HEK293 (cell line): Measurements from ENCODE around the gene SLC43A1.

Source experiments
- CTCF ChIA-PET: fragments of 350-600 bp; formaldehyde crosslinking; extraction: SDS; loops from one replicate; lab custom pipeline; 2021; ENCODE audit warnings: antibody characterized with exemption; lab: Yijun Ruan, JAX
- POLR2A ChIA-PET: fragments of 300-600 bp; formaldehyde crosslinking; extraction: SDS; loops from one replicate; lab custom pipeline; 2020; ENCODE audit warnings: antibody characterized with exemption, inconsistent platforms; lab: Yijun Ruan, JAX
- H3K27ac ChIP-seq: fragments of 200-500 bp; sonication (Bioruptor generic); 2 replicates; pipeline ENCODE4 v1.5.1; 2014; ENCODE audit warnings: low read depth, low read length, control low read depth, inconsistent platforms; ENCODE audit errors: extremely low read depth
- H3K36me3 ChIP-seq, 2 experiments: fragments of 200-500 bp in 1 of 2; sonication (Bioruptor generic) in 1 of 2; 1 replicate in 1 of 2; 2 replicates in 1 of 2; pipeline ENCODE4 v1.5.1; 2014 to 2017; ENCODE audit warnings: inconsistent platforms in 2 of 2, low read length in 2 of 2; ENCODE audit not compliant: control insufficient read depth in 2 of 2, insufficient read depth in 1 of 2
- H3K4me1 ChIP-seq: fragments of 200-500 bp; sonication (Bioruptor generic); 2 replicates; pipeline ENCODE4 v1.5.1; 2014; ENCODE audit warnings: mild to moderate bottlenecking, low read length, inconsistent platforms; ENCODE audit not compliant: control insufficient read depth, insufficient read depth
- H3K4me3 ChIP-seq: 2 replicates; pipeline ENCODE4 v1.5.1; 2011; ENCODE audit warnings: low read depth, mild to moderate bottlenecking, control low read depth, low read length, moderate library complexity
- H3K9me3 ChIP-seq: fragments of 200-500 bp; sonication (Bioruptor generic); 2 replicates; pipeline ENCODE4 v1.5.1; 2014; ENCODE audit warnings: low read depth, low read length, inconsistent platforms; ENCODE audit not compliant: control insufficient read depth, insufficient read depth
- EGR2 ChIP-seq: fragments of 450-650 bp; formaldehyde crosslinking; IDR thresholded peaks from 2 replicates; pipeline ENCODE4 v1.5.1; 2016; ENCODE audit warnings: low read depth, missing biosample characterization, missing genetic modification characterization
- GLIS1 ChIP-seq: fragments of 450-650 bp; formaldehyde crosslinking; IDR thresholded peaks from 2 replicates; pipeline ENCODE4 v1.5.1; 2016; ENCODE audit warnings: missing biosample characterization, missing genetic modification characterization
- GLIS2 ChIP-seq: fragments of 450-650 bp; formaldehyde crosslinking; IDR thresholded peaks from 2 replicates; pipeline ENCODE4 v1.5.1; 2016; ENCODE audit warnings: missing biosample characterization, missing genetic modification characterization
- KLF1 ChIP-seq: fragments of 450-650 bp; formaldehyde crosslinking; IDR thresholded peaks from 2 replicates; pipeline ENCODE4 v1.5.1; 2016; ENCODE audit warnings: missing biosample characterization, missing genetic modification characterization
- KLF8 ChIP-seq: fragments of 450-650 bp; formaldehyde crosslinking; IDR thresholded peaks from 2 replicates; pipeline ENCODE4 v1.5.1; 2016; ENCODE audit warnings: missing biosample characterization, missing genetic modification characterization
- KLF9 ChIP-seq: fragments of 450-650 bp; formaldehyde crosslinking; IDR thresholded peaks from 2 replicates; pipeline ENCODE4 v1.5.1; 2016; ENCODE audit warnings: missing biosample characterization, missing genetic modification characterization, low read depth
- RBAK ChIP-seq: fragments of 450-650 bp; formaldehyde crosslinking; IDR thresholded peaks from 2 replicates; pipeline ENCODE4 v1.5.1; 2016; ENCODE audit warnings: missing biosample characterization, missing genetic modification characterization
- SALL2 ChIP-seq: fragments of 450-650 bp; formaldehyde crosslinking; IDR thresholded peaks from 2 replicates; pipeline ENCODE4 v1.5.0; 2017; ENCODE audit warnings: missing biosample characterization, mild to moderate bottlenecking, missing genetic modification characterization, borderline replicate concordance
- SP2 ChIP-seq: fragments of 450-650 bp; formaldehyde crosslinking; IDR thresholded peaks from 2 replicates; pipeline ENCODE4 v1.5.1; 2016; ENCODE audit warnings: missing biosample characterization, missing genetic modification characterization
- WT1 ChIP-seq: fragments of 450-650 bp; formaldehyde crosslinking; IDR thresholded peaks from 2 replicates; pipeline ENCODE4 v1.5.1; 2016; ENCODE audit warnings: missing biosample characterization, missing genetic modification characterization
- ZBTB20 ChIP-seq: fragments of 450-650 bp; formaldehyde crosslinking; IDR thresholded peaks from 2 replicates; pipeline ENCODE4 v1.5.1; 2016; ENCODE audit warnings: missing biosample characterization, missing genetic modification characterization
- ZFHX2 ChIP-seq: fragments of 450-650 bp; formaldehyde crosslinking; conservative IDR thresholded peaks from 2 replicates; pipeline ENCODE4 v1.5.1; 2016; ENCODE audit warnings: missing biosample characterization, missing genetic modification characterization
- ZIC2 ChIP-seq: fragments of 450-650 bp; formaldehyde crosslinking; IDR thresholded peaks from 2 replicates; pipeline ENCODE4 v1.5.1; 2016; ENCODE audit warnings: missing biosample characterization, missing genetic modification characterization
- ZNF169 ChIP-seq: fragments of 450-650 bp; formaldehyde crosslinking; IDR thresholded peaks from 2 replicates; pipeline ENCODE4 v1.5.1; 2016; ENCODE audit warnings: missing biosample characterization, missing genetic modification characterization
- ZNF174 ChIP-seq: fragments of 450-650 bp; formaldehyde crosslinking; IDR thresholded peaks from 2 replicates; pipeline ENCODE4 v1.5.0; 2017; ENCODE audit warnings: missing biosample characterization, mild to moderate bottlenecking, missing genetic modification characterization
- ZNF239 ChIP-seq: fragments of 450-650 bp; formaldehyde crosslinking; IDR thresholded peaks from 2 replicates; pipeline ENCODE4 v1.5.1; 2016; ENCODE audit warnings: missing biosample characterization, missing genetic modification characterization
- ZNF266 ChIP-seq: fragments of 450-650 bp; formaldehyde crosslinking; IDR thresholded peaks from 2 replicates; pipeline ENCODE4 v1.5.1; 2016; ENCODE audit warnings: missing biosample characterization, missing genetic modification characterization, low read depth
- ZNF302 ChIP-seq: fragments of 450-650 bp; formaldehyde crosslinking; IDR thresholded peaks from 2 replicates; pipeline ENCODE4 v1.5.1; 2016; ENCODE audit warnings: missing biosample characterization, missing genetic modification characterization, low read depth
- ZNF354C ChIP-seq: fragments of 450-650 bp; formaldehyde crosslinking; IDR thresholded peaks from 2 replicates; pipeline ENCODE4 v1.5.1; 2016; ENCODE audit warnings: missing biosample characterization, missing genetic modification characterization, low read depth, borderline replicate concordance
- ZNF426 ChIP-seq: fragments of 450-650 bp; formaldehyde crosslinking; IDR thresholded peaks from 2 replicates; pipeline ENCODE4 v1.5.1; 2017; ENCODE audit warnings: missing biosample characterization, missing genetic modification characterization, mild to moderate bottlenecking, inconsistent platforms, moderate library complexity
- ZNF510 ChIP-seq: fragments of 450-650 bp; formaldehyde crosslinking; IDR thresholded peaks from 2 replicates; pipeline ENCODE4 v1.5.1; 2018; ENCODE audit warnings: mild to moderate bottlenecking, missing genetic modification characterization, missing biosample characterization; ENCODE audit not compliant: insufficient replicate concordance
- ZNF555 ChIP-seq: fragments of 450-650 bp; formaldehyde crosslinking; conservative IDR thresholded peaks from 2 replicates; pipeline ENCODE4 v1.5.1; 2017; ENCODE audit warnings: missing biosample characterization, mild to moderate bottlenecking, missing genetic modification characterization, inconsistent platforms
- ZNF600 ChIP-seq: fragments of 450-650 bp; formaldehyde crosslinking; IDR thresholded peaks from 2 replicates; pipeline ENCODE4 v1.5.1; 2016; ENCODE audit warnings: missing biosample characterization, missing genetic modification characterization
- ZNF624 ChIP-seq: fragments of 450-650 bp; formaldehyde crosslinking; IDR thresholded peaks from 2 replicates; pipeline ENCODE4 v1.5.1; 2017; ENCODE audit warnings: missing biosample characterization, missing genetic modification characterization
- ZNF768 ChIP-seq: fragments of 450-650 bp; formaldehyde crosslinking; IDR thresholded peaks from 2 replicates; pipeline ENCODE4 v1.5.1; 2018; ENCODE audit warnings: missing biosample characterization, mild to moderate bottlenecking, missing genetic modification characterization
- TF ChIP-seq, protein P1 (sequence below): fragments of 450-650 bp; formaldehyde crosslinking; IDR thresholded peaks from 2 replicates; pipeline ENCODE4 v1.5.1; 2017; ENCODE audit warnings: missing biosample characterization, missing genetic modification characterization
- TF ChIP-seq, protein P2 (sequence below): fragments of 450-650 bp; formaldehyde crosslinking; IDR thresholded peaks from 2 replicates; pipeline ENCODE4 v1.5.1; 2016; ENCODE audit warnings: missing biosample characterization, missing genetic modification characterization, low read depth

Gene SLC43A1

DNA sequence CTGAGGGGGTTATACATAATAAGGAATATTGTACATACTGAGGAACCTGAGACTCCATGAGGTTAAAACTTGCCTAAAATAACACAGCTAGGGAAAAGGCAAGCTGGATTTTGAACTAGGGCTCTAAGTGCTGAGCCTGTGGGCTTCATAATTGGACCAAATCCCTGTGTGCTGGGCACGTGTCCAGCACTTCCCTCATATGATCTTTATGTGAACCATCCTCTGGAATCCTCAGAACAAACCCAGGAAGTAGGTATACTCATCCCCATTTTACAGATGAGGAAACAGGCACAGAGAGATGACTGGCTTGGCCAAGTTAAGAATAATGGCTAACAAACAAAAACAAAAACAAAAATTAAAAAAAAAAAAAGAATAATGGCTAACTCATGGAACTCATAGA lies 40.3 kb downstream of the SLC43A1 start:
- H3K27ac ChIP-seq: no peak overlapping the region
- peaks cover 0 to 12% of the 10 kb centered on the region in 2 experiments; a peak in 1 of 3 replicates for H3K36me3 ChIP-seq
- ChIA-PET CTCF (interaction anchor here (0.7 to 0.8 kb wide), 2 partner anchors 9 to 18 kb away, joined by 3 to 6 read pairs; no protein-coding TSS in a partner anchor), POLR2A (no interaction called here)
- no peaks in the 10 kb centered on the region for H3K4me1 ChIP-seq
- TF ChIP-seq KLF9 (no peak), ZNF510 (no peak), ZNF426 (tag by site-specific recombination) (no peak), WT1 (tag by site-specific recombination) (no peak), ZNF174 (no peak)
- H3K9me3 ChIP-seq: no peaks in the 10 kb centered on the region
- no peak overlapping the region for H3K4me3 ChIP-seq

DNA sequence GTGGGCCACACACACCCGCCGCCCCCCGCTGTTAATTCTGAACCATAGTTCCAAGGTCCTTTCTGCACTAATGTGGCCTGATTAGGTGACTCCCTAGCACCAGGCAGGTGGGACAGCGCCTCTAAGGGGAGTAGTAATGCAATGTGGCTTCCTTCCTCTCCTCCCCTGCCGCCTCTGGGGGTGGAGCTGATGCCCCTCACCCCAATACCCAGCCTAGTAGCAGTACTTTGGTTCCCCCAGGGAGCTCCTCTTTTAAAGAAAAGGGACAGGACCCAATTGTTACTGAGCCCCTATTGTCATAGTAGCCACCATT lies 40.7 kb downstream of the SLC43A1 start:
- H3K27ac ChIP-seq: no peak overlapping the region
- no peak overlapping the region for H3K4me3 ChIP-seq
- H3K36me3 ChIP-seq: peaks cover 0 to 14% of the 10 kb centered on the region in 2 experiments; a peak in 1 of 3 replicates
- ChIA-PET POLR2A (interaction anchor here (0.7 kb wide), 1 partner anchor 11 kb away, joined by 3 read pairs; no protein-coding TSS in a partner anchor), CTCF (interaction anchor here (0.7 to 0.8 kb wide), 2 partner anchors 9 to 19 kb away, joined by 3 to 6 read pairs; no protein-coding TSS in a partner anchor)
- H3K4me1 ChIP-seq: no peaks in the 10 kb centered on the region
- TF ChIP-seq SP2 (tag by site-specific recombination) (no peak), RBAK (tag by site-specific recombination) (no peak), ZNF266 (tag by site-specific recombination) (no peak), SALL2 (tag by site-specific recombination) (no peak), ZIC2 (tag by site-specific recombination) (no peak), ZNF555 (tag by site-specific recombination) (no peak), ZBTB20 (no peak), ZNF169 (no peak), KLF1 (tag by site-specific recombination) (no peak), ZNF768 (tag by site-specific recombination) (no peak)
- TF ChIP-seq, protein P1, sequence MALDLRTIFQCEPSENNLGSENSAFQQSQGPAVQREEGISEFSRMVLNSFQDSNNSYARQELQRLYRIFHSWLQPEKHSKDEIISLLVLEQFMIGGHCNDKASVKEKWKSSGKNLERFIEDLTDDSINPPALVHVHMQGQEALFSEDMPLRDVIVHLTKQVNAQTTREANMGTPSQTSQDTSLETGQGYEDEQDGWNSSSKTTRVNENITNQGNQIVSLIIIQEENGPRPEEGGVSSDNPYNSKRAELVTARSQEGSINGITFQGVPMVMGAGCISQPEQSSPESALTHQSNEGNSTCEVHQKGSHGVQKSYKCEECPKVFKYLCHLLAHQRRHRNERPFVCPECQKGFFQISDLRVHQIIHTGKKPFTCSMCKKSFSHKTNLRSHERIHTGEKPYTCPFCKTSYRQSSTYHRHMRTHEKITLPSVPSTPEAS: no peak
- TF ChIP-seq, protein P2, sequence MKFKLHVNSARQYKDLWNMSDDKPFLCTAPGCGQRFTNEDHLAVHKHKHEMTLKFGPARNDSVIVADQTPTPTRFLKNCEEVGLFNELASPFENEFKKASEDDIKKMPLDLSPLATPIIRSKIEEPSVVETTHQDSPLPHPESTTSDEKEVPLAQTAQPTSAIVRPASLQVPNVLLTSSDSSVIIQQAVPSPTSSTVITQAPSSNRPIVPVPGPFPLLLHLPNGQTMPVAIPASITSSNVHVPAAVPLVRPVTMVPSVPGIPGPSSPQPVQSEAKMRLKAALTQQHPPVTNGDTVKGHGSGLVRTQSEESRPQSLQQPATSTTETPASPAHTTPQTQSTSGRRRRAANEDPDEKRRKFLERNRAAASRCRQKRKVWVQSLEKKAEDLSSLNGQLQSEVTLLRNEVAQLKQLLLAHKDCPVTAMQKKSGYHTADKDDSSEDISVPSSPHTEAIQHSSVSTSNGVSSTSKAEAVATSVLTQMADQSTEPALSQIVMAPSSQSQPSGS (tag by site-specific recombination): no peak
- no peaks in the 10 kb centered on the region for H3K9me3 ChIP-seq

DNA sequence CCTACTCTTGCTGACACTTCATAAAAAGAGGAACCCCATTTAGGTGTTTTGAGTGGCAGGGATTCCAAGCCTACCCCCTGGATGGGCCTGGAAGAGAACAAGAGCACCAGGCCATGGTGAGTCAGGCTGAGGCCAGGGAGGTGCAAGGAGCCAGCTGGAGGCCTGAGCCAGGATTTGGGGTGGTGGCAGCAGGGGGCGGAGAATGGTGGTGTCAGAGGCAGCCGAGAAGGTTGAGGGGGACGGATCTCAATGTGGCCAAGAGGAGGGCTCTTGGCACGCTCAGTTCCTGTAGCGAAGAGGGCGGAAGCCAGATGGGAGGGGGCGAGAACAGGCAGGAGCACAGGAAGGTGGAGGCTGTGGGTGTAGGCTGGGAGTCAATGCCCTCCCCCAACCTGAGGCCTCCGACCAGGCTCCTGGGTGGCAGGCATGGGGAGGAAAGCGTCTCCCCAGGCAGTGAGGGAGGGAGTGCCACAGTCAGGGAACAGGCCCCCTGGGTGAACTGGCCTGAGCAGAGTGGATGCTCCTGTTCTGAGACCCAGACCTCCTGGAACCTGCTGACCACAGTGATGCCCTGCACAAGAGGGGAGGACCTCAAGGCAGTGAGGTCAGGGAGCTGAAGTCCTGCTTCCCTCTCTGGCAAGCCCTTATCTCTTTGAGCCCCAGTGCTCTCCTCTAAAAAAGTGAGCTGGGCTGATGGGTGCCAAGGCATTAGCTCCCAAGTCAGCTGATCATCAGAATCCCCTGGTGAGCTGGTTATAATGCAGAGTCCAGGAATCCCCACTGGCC lies 41.3 kb downstream of the SLC43A1 start:
- TF ChIP-seq GLIS1 (tag by site-specific recombination): peak; percentile 97
- TF ChIP-seq ZFHX2 (tag by site-specific recombination): peak; percentile 91
- peak; percentile 47 for TF ChIP-seq GLIS2
- TF ChIP-seq KLF8: no peak
- TF ChIP-seq ZIC2 (tag by site-specific recombination): peak; percentile 71; the same call in 1 of the 2 replicates
- TF ChIP-seq ZNF600: no peak
- no peak for TF ChIP-seq ZNF302 (tag by site-specific recombination)
- no peak for TF ChIP-seq ZNF239 (tag by site-specific recombination)
- TF ChIP-seq ZNF354C (tag by site-specific recombination): no peak
- TF ChIP-seq KLF9: no peak
- TF ChIP-seq EGR2: peak; percentile 88
- TF ChIP-seq ZNF624 (tag by site-specific recombination): no peak
- TF ChIP-seq SP2 (tag by site-specific recombination): 0 out of 2 replicates have a peak, but pooled peaks have one; percentile 24
- TF ChIP-seq KLF1 (tag by site-specific recombination): 0 out of 2 replicates have a peak, but pooled peaks have one; percentile 23
- CTCF ChIA-PET: interaction anchor here (0.5 to 2.6 kb wide), 8 partner anchors 8 to 341 kb away, joined by 3 to 18 read pairs (median 6); no protein-coding TSS in a partner anchor
- Histone ChIP-seq H3K9me3 (no peaks in the 10 kb centered on the region), H3K4me1 (no peaks in the 10 kb centered on the region), H3K27ac (no peak overlapping the region), H3K4me3 (no peak overlapping the region), H3K36me3 (peaks cover 0 to 19% of the 10 kb centered on the region in 2 experiments; a peak in 1 of 3 replicates)
- POLR2A ChIA-PET: interaction anchor here (0.7 to 1.3 kb wide), 2 partner anchors 10 to 14 kb away, joined by 3 read pairs; partner anchors contain the start of gene RTN4RL2
